Iris pigment epithelial cell (primary cell): ENCODE results near the gene ESR2.
A peak's percentile ranks its signal among the peaks of the same experiment; 100 is the strongest.

Experiments used
- DNase-seq: peaks from one replicate; pipeline ENCODE4 v3.0.0-alpha.2; 2011; ENCODE audit warnings: low read depth

The ESR2 gene

GRCh38 chr14:64035143-64035542 lies 259.0 kb downstream of the ESR2 start:
- DNase-seq = peak; percentile 54
